HT1080 (cell line): ENCODE results near the gene WWC2. TPM values are rescaled to one million over a fixed set of nuclear protein-coding genes. Genes with fewer than 3 reads are reported as not detected.
A peak's percentile ranks its signal among the peaks of the same experiment; 100 is the strongest.
"Not testable (repeated sequence)": the region's sequence is repeated elsewhere in the genome, so short reads cannot be mapped to it uniquely, and the experiment has no call there.

Source experiments
- DNase-seq: peaks from one replicate; pipeline ENCODE4 v3.0.0-alpha.2; 2015; ENCODE audit warnings: low read depth
- total RNA-seq: library from RNA; depleted of rRNA; stranded (reverse); fragments of >200 nt; shearing (Covaris generic); gene quantifications from 2 replicates; pipeline ENCODE4 v1.2.3, GENCODE V29; 2014

The WWC2 gene
- total RNA-seq, 1 experiment from 2014 or later: 25.2 TPM

DNA sequence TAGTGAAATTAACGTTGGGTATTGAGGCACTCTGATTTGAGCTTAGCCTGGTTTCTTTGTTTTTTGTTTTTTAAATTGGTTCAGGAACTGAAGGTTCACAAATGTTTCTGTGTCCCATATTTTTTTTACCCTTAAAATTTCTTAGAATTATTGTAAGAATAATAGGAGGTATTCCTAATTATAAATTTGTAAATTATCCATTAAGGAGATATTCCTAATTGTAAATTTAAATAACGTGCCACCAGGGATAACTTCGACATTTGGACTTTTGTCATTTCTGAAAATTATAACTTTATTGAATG is 1.2 kb downstream of the WWC2 start:
- DNase-seq: no peak

DNA sequence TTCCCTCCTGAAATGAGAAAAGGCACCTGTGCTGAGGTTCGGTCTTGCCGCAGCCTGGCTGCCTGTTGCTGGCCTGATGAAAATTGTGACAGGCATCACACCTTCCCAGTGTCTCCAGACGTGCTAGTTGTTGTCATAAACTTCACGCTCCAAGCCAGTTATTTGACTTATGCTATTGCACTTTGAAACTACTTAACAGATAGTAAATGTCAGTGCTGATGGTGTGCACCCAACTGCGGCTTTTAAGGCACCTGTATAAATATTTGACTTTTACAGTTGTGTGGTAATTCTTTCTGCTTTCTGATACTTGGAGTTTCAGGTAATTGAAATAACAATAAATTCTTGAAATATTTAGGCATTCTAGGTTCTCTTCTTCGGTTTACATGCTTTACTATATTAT is 1.8 kb downstream of the WWC2 start:
- DNase-seq: no peak

GRCh38 chr4:183101956-183102480 is 3.0 kb downstream of the WWC2 start:
- DNase-seq: no peak

GRCh38 chr4:183105092-183105491 is 6.0 kb downstream of the WWC2 start:
- DNase-seq: no peak

- peak; percentile 9 for DNase-seq
These were observed 7.8 kb downstream of the WWC2 start for GRCh38 chr4:183106839-183107238.

DNA sequence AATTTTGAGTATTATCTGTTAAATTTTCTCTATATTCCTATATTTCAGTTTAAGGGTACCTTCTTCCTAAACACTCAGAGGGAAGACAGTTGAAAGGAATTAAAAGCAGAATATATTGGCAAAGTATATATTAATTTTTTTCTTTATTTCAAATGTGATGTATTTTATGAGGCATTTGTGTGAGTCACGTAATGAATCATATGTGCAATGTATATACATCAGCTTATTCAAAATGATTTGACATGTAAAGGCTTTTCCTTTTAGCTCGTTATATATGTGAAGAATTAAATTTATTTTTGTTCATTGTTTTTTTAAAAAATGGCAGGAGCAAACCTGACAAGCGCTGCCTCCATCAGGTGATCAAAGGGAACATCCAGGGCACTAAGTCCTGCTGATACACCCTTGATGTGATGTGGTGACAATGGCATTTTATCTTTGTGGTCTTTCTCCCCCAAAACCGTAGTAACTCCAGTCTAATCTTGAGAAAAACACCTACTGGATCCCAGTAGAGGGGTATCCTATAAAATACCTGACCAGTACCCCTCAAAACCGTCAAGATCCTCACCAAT is 8.9 kb downstream of the WWC2 start:
- DNase-seq: peak; percentile 9

- no peak for DNase-seq
These were observed 11.2 kb downstream of the WWC2 start for GRCh38 chr4:183110244-183110643.

GRCh38 chr4:183111452-183111885 is 12.4 kb downstream of the WWC2 start:
- no peak for DNase-seq

GRCh38 chr4:183118141-183118540 is 19.1 kb downstream of the WWC2 start:
- no peak for DNase-seq

- DNase-seq: peak; percentile 81
These were observed 19.5 kb downstream of the WWC2 start for GRCh38 chr4:183118585-183118984.

- not testable (repeated sequence) for DNase-seq
These were observed 22.6 kb downstream of the WWC2 start for GRCh38 chr4:183121660-183122059.

DNA sequence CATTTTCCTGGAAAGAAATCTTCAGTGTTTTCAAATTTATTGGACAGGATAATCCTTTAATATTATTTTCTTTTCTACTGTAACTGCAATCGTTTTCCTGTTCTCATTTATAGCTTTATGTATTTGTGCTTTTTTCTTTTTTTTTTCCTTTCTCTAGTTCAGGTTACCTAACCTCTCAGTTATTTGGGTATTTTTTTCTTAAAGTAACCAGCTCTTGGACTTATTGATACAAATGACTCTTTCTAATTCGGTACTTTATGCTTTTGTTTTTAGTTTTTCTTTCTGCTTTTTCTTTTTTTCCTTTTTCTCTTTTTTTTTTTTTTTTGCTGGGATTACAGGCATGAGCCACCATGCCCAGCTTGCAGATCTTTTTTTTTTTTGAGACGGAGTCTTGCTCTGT is 25.2 kb downstream of the WWC2 start:
- DNase-seq: no peak

DNA sequence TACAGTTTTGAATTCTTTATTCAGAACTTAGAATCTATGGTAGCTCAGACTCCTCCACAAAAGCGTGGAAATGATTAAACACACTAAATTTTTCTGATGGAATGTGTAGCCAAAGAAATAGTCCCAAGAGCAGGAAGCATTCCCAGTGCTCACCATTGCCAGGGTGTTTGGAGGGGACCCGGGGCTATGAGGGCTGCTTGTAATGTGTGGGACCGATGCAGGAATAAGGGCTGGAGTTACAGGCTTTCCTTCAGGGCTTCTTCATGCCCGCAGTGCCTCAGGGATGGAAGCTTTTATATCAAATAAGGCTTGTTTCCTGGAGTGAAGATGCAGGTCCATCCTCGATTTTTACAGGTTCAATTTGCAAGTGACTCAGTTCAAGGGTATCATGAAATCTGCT is 25.8 kb downstream of the WWC2 start:
- DNase-seq: no peak

DNA sequence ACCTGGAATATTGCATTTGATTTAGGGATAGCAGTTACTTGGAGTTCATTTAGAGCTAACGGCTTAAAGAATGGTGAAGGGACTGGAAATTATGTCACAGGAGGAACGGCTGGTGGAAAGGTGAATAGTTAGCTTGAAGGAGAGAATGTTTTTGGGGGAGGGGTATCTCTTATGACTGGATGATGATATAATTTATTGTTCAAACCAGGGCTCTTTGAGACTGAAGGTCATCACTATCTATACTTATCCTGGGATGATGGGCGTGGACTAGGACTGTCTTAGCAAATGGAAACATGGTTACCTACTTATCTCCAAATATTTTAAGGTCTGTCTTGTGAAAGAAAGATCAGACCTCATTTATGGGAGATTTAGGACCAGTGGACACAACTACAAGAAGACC is 30.1 kb downstream of the WWC2 start:
- DNase-seq: no peak

DNA sequence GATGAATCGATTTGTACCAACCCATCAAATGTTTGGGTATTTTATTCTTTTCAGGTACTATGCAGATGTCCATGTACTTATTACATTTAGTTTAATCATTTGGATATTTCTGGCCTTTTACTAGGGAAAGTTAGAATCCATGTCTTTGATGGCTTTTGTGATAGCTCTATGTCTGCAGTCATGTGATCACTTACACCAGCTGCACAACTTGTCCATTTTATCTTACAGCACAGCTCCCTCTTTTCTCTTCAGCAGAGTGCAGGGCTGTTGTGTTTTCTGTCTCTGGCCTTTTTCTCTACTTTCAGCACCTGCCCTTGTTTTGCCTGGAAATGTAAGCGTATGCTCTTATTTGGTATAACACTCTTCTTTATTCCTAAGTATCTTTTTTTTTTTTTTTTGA is 30.6 kb downstream of the WWC2 start:
- DNase-seq: no peak

DNA sequence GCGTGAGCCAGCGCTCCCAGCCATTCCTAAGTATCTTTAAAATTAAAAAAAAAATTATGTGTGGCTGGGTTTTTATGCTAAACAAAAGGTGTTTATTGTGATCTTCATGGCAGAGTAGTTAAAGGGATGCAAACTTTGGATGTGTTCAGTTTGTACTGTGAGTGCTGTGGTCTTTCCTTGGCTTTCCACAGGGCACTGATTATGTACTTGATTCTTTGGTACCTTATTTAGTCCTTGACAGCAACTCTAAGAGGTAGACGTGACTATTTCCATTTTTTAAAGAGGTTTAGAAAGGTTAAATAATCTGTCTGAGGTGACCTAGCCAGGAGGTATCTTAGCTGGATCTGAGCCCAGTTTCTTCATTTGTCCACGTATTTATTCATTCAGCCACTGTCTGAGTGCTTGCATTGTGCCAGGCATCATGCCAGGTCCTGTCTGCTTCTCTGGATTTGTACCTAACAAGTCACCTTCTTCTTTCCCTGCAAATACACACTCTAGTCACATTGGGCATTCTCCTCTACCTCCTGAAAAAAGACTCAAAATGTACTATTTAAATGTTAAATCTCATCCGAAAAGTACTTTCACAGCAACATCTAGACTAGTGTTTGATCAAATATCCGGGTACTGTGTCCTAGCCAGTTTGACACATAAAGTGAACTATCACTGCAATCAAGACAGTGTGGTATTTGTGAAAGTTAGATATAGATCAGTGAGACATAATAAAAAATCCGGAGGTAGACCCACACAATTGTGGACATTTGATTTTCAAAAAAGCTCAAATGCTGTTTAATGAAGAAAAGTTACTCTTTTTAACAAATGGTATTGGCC is 31.5 kb downstream of the WWC2 start:
- no peak for DNase-seq

GRCh38 chr4:183132081-183132480 is 33.0 kb downstream of the WWC2 start:
- no peak for DNase-seq

DNA sequence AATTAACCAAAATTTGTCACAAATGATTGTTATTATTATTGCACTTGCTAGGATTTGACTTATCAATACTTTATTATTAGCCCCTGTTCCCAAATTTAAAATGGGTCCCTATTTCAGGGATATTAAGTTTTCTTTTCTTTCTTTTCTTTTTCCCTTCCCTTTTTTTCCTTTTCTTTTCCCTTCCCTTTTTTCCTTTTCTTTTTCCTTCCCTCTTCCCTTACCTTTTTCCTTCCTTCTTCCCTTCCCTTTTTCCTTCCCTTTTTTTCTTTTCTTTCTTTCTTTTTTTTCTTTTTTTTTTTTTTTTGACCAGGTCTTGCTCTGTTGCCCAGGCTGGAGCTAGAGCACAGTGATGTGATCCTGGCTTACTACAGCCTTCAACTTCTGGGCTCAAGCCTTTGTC is 33.8 kb downstream of the WWC2 start:
- no peak for DNase-seq

DNA sequence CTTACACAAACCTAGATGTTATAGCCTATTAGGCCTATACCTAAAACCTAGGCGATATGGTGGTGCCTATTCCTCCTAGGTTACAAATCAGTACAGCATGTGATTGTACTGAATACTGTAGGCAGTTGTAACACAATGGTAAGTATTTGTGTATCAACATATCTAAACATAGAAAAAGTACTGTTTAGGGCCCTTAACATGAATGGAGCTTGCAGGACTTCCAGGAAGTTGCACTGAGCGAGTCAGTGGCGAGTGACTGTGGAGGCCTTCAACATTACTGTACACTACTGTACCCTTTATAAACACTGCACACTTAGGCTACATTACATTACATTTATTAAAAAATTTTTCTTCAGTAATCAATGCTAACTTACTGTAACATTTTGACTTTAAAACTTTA is 37.8 kb downstream of the WWC2 start:
- DNase-seq: peak; percentile 52

- no peak for DNase-seq
These were observed 40.1 kb downstream of the WWC2 start for GRCh38 chr4:183139058-183139750.

GRCh38 chr4:183139972-183140570 is 41.0 kb downstream of the WWC2 start:
- DNase-seq: no peak

DNA sequence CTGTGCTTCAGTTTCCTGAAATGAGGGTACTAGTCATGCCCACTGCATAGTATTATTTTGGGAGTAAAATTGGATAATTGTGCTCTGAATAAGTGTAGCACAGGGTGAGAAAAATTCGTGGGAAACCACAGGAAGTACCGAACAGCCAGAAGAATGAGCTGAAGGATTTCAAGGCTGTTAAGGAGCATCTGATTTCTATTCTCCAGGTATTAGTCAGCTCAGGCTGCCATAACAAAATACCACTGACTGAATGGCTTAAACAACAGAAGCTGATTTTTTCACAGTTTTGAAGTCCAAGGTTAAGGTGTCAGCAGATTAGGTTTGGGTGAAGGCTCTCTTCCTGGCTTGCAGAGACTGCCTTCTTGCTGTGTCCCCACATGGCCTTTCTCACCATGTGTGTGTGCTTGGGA is 41.9 kb downstream of the WWC2 start:
- DNase-seq: peak; percentile 87
